OCI-LY1 (cell line): Measurements from ENCODE around the gene NR1H3.

Experiments used
- H2AFZ ChIP-seq: fragments of 200-600 bp; sonication (generic), shearing (Covaris generic); 2 replicates; pipeline ENCODE4 v1.6.0; 2014; ENCODE audit warnings: antibody characterized with exemption, mild to moderate bottlenecking, low read length
- H3F3A ChIP-seq: fragments of 200-600 bp; sonication (generic), shearing (Covaris generic); 2 replicates; pipeline ENCODE4 v1.6.0; 2014; ENCODE audit warnings: mild to moderate bottlenecking, antibody characterized with exemption, low read length, moderate library complexity; ENCODE audit not compliant: insufficient read depth
- H3K27ac ChIP-seq: fragments of 200-600 bp; sonication (generic); 2 replicates; pipeline ENCODE4 v1.5.1; 2014; ENCODE audit warnings: low read length, mixed run types, mild to moderate bottlenecking, low read depth; ENCODE audit not compliant: poor library complexity, severe bottlenecking
- H3K27me3 ChIP-seq: fragments of 200-600 bp; sonication (generic); 2 replicates; pipeline ENCODE4 v1.6.0; 2014; ENCODE audit warnings: antibody characterized with exemption, mild to moderate bottlenecking, low read length, moderate library complexity; ENCODE audit not compliant: insufficient read depth
- H3K36me3 ChIP-seq: fragments of 200-600 bp; sonication (generic); 2 replicates; pipeline ENCODE4 v1.6.1; 2014; ENCODE audit warnings: mild to moderate bottlenecking, antibody characterized with exemption, low read length, moderate library complexity, mixed read lengths; ENCODE audit not compliant: insufficient read depth
- H3K4me1 ChIP-seq: fragments of 200-600 bp; sonication (generic); 2 replicates; pipeline ENCODE4 v1.5.1; 2014; ENCODE audit warnings: mild to moderate bottlenecking, low read length, moderate library complexity; ENCODE audit not compliant: insufficient read depth, severe bottlenecking
- H3K4me2 ChIP-seq: fragments of 200-600 bp; sonication (generic), shearing (Covaris generic); 2 replicates; pipeline ENCODE4 v1.6.1; 2014; ENCODE audit warnings: low read length
- H3K4me3 ChIP-seq: fragments of 200-600 bp; sonication (generic); 2 replicates; pipeline ENCODE4 v1.5.1; 2014; ENCODE audit warnings: low read length, low read depth, mild to moderate bottlenecking, mixed read lengths; ENCODE audit not compliant: poor library complexity, severe bottlenecking
- H3K79me2 ChIP-seq: fragments of 200-600 bp; shearing (Covaris generic); 2 replicates; pipeline ENCODE4 v1.6.1; 2016; ENCODE audit warnings: mixed run types, low read length, mixed read lengths; ENCODE audit not compliant: insufficient read depth
- H3K9ac ChIP-seq: fragments of 200-600 bp; sonication (generic), shearing (Covaris generic); 2 replicates; pipeline ENCODE4 v1.6.1; 2014; ENCODE audit warnings: mild to moderate bottlenecking, low read length, mixed read lengths
- H3K9me2 ChIP-seq: fragments of 200-600 bp; sonication (generic), shearing (Covaris generic); 2 replicates; pipeline ENCODE4 v1.6.1; 2014; ENCODE audit warnings: low read depth, mild to moderate bottlenecking, low read length, mixed read lengths
- H3K9me3 ChIP-seq: fragments of 200-600 bp; shearing (Covaris generic); 2 replicates; pipeline ENCODE4 v1.6.1; 2014; ENCODE audit warnings: low read length, mixed read lengths
- H4K20me1 ChIP-seq: fragments of 200-600 bp; sonication (generic), shearing (Covaris generic); 2 replicates; pipeline ENCODE4 v1.6.0; 2016; ENCODE audit warnings: mild to moderate bottlenecking, low read length; ENCODE audit not compliant: insufficient read depth
- CTCF ChIP-seq: fragments of 200-600 bp; sonication (generic), shearing (Covaris generic); IDR thresholded peaks from 2 replicates; pipeline ENCODE4 v1.5.1; 2017; ENCODE audit warnings: mild to moderate bottlenecking, antibody characterized with exemption, low read length, moderate library complexity, mixed read lengths
- EZH2 ChIP-seq: fragments of 200-600 bp; sonication (generic), shearing (Covaris generic); IDR thresholded peaks from 2 replicates; pipeline ENCODE4 v1.8.0; 2017; ENCODE audit warnings: borderline replicate concordance, mixed run types, mild to moderate bottlenecking, antibody characterized with exemption, low read length, moderate library complexity, mixed read lengths

Gene NR1H3

DNA sequence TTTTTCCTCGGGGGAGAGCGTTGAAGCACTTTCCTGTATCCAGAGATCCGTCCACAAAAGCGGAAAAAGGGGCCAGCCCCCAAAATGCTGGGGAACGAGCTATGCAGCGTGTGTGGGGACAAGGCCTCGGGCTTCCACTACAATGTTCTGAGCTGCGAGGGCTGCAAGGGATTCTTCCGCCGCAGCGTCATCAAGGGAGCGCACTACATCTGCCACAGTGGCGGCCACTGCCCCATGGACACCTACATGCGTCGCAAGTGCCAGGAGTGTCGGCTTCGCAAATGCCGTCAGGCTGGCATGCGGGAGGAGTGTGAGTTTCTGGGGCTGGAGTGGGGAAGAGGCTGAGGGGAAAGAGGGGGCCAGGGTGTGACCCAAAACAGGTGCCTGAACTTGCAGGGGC lies 2.6 kb downstream of the NR1H3 start:
- Histone ChIP-seq H3K9me3 (no peaks in the 10 kb centered on the region), H4K20me1 (no peaks in the 10 kb centered on the region), H3K9me2 (no peaks in the 10 kb centered on the region), H3K9ac (no peak overlapping the region), H2AFZ (no peak overlapping the region), H3F3A (no peaks in the 10 kb centered on the region), H3K4me3 (no peak overlapping the region), H3K36me3 (no peaks in the 10 kb centered on the region), H3K27me3 (peaks cover 4% of the 10 kb centered on the region; the same call in 1 of the 2 replicates), H3K4me1 (peaks cover 2% of the 10 kb centered on the region), H3K27ac (no peak overlapping the region), H3K79me2 (no peaks in the 10 kb centered on the region), H3K4me2 (no peak overlapping the region)
- TF ChIP-seq CTCF (no peak), EZH2 (no peak)

- Histone ChIP-seq H3K4me1 (peaks cover 10% of the 10 kb centered on the region), H3K79me2 (no peaks in the 10 kb centered on the region)
These were observed 3.5 kb downstream of the NR1H3 start for GRCh38 chr11:47261291-47261800.

DNA sequence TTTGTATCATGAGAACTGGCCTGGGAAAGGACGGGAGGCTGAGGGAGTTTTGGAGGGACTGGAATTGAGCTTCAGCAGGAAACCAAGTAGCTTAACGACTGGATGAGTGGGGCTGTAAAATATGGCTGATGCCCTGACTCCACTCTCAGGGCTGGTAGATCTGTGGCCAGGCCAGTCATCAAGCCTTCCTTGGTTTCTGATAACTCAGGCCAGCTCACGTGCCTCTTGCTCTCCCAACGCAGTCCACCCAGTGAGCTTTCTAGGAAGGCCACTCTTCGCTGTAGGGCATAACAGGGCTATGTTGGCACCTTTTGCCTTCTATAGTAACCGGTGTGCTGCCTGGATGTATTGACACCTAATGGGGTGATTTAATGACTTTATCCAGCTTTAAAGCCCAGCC lies 6.3 kb downstream of the NR1H3 start:
- no peaks in the 10 kb centered on the region for H3K36me3 ChIP-seq
- no peaks in the 10 kb centered on the region for H3K9me3 ChIP-seq
- H3K9me2 ChIP-seq: no peaks in the 10 kb centered on the region
- H3K9ac ChIP-seq: no peak overlapping the region
- no peak overlapping the region for H3K4me3 ChIP-seq
- H2AFZ ChIP-seq: no peak overlapping the region
- H4K20me1 ChIP-seq: no peaks in the 10 kb centered on the region
- peaks cover 18% of the 10 kb centered on the region for H3K4me1 ChIP-seq
- H3K4me2 ChIP-seq: no peak overlapping the region
- no peak overlapping the region for H3K27ac ChIP-seq
- H3K27me3 ChIP-seq: peaks cover 2% of the 10 kb centered on the region; the same call in 1 of the 2 replicates
- no peaks in the 10 kb centered on the region for H3F3A ChIP-seq
- H3K79me2 ChIP-seq: no peaks in the 10 kb centered on the region
- TF ChIP-seq EZH2 (no peak), CTCF (no peak)

More at GRCh38 chr11:47261291-47261800, 3.5 kb downstream of the NR1H3 start:
- no peaks in the 10 kb centered on the region for H3F3A ChIP-seq
- no peak overlapping the region for H3K4me2 ChIP-seq
- H3K9me3 ChIP-seq: no peaks in the 10 kb centered on the region
- H3K36me3 ChIP-seq: no peaks in the 10 kb centered on the region
- no peak overlapping the region for H2AFZ ChIP-seq
- no peaks in the 10 kb centered on the region for H4K20me1 ChIP-seq
- H3K9ac ChIP-seq: no peak overlapping the region
- no peak overlapping the region for H3K4me3 ChIP-seq
- H3K27me3 ChIP-seq: peaks cover 4% of the 10 kb centered on the region; the same call in 1 of the 2 replicates
- no peaks in the 10 kb centered on the region for H3K9me2 ChIP-seq
- no peak overlapping the region for H3K27ac ChIP-seq
- TF ChIP-seq CTCF (no peak), EZH2 (no peak)
